Measurements from ENCODE around the gene EEF1AKMT2.

- TF ChIP-seq CTCF (IDR thresholded peaks at IDR 0.05; ENCODE audit: low read length) (no peak), EZH2 (optimal IDR thresholded peaks at IDR 0.05; ENCODE audit: low read depth, low read length) (no peak), EZH2phosphoT487 (IDR thresholded peaks at IDR 0.05; ENCODE audit: low read length) (no peak)
These were observed 53.2 kb downstream of the EEF1AKMT2 start for GRCh38 chr10:124738441-124738840.

Measured in MM.1S (cell line).